ENCODE measurements around the gene POLD4.

The POLD4 gene

GRCh38 chr11:67371911-67372320, 18.6 kb upstream of the POLD4 start:
- in situ Hi-C loops (cut with MboI; ENCODE audit: low sequenced_read_pairs), result no loop called here

- in situ Hi-C loops (cut with MboI; ENCODE audit: low sequenced_read_pairs), result no loop called here
These were observed 18.0 kb upstream of the POLD4 start for GRCh38 chr11:67371189-67371910.

DNA sequence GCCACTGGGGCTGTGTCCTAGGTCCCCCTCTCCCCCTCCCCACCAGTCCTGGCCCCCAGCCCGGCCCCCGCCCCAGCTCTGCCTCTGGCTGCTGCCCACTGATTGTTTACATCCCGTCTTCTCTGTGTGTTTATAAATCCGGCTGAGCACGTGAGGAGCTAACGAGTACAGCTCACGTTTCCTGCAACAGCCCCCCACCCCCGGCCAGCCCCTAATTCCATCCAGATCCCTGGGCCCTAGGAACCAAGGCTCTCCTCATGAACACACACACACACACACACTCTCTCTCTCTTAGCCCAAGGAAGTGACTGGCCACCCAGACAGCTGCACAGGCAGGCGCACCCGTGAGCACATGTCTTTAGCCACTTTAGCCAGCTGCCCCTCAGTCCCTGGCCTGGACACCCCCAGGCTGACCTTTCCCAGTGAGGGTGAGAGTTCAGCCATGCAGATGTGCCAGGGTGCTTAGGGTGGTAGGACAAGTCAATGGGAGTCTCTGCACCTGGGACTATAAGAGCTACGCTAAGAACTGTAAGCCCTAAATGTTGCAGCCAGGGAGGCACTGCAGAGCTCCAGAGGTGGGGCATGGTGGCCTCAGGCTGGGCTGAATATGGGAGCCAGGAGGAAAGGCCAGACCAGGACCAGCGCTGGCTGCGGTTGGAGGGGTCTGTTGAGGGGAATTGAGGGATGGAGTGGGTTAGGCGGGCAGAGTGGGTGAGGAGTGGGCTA, 17.2 kb upstream of the POLD4 start:
- in situ Hi-C loops (cut with MboI; ENCODE audit: low sequenced_read_pairs), result no loop called here

GRCh38 chr11:67369801-67370284, 16.5 kb upstream of the POLD4 start:
- in situ Hi-C loops (cut with MboI; ENCODE audit: low sequenced_read_pairs), result no loop called here

DNA sequence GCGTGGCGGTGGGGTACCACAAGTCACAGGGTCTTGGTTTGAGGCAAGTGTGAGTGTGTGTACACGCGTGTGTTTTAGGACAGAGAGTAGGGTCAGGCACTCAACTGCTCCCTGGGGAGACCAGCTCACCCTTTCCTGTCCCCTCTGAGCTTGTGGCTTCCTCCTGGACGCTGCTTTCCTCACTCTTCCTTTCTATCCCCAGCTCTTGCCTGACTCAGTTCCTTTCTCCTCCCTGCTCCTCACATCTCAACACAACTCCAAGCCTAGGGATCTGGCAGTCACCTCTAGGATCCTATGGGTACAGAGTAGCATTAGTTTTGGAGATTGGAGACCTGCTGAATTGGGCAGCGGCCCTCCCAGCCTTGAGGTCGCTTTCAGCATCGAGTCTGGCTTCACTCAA, 15.9 kb upstream of the POLD4 start:
- in situ Hi-C loops (cut with MboI; ENCODE audit: low sequenced_read_pairs), result no loop called here

DNA sequence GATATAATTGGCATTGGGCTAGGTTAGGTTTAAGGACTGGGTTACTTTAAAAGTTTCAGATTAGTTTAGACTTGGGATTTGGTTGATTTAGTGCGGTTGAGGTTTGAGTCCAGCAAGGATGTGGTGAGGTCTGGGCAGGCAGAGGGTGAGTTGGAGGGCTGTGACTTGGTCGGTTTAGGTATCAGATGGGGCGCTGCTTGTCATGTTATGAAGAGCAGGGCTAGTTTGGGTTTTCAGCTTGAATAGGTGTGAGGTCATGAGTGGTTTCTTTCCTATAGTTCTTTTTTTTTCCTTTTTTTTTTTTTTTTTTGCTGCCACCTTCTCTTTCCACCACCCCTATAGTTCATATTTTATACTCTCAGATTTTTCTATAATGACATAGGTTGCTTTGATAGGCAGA, 15.3 kb upstream of the POLD4 start:
- in situ Hi-C loops (cut with MboI; ENCODE audit: low sequenced_read_pairs), result no loop called here

- in situ Hi-C loops (cut with MboI; ENCODE audit: low sequenced_read_pairs), result no loop called here
These were observed 14.4 kb upstream of the POLD4 start for GRCh38 chr11:67367761-67368227.

GRCh38 chr11:67366961-67367760, 13.8 kb upstream of the POLD4 start:
- in situ Hi-C loops (cut with MboI; ENCODE audit: low sequenced_read_pairs), result no loop called here

- in situ Hi-C loops (cut with MboI; ENCODE audit: low sequenced_read_pairs), result no loop called here
These were observed 13.2 kb upstream of the POLD4 start for GRCh38 chr11:67366546-67366945.

- in situ Hi-C loops (cut with MboI; ENCODE audit: low sequenced_read_pairs), result no loop called here
These were observed 12.5 kb upstream of the POLD4 start for GRCh38 chr11:67365736-67366444.

DNA sequence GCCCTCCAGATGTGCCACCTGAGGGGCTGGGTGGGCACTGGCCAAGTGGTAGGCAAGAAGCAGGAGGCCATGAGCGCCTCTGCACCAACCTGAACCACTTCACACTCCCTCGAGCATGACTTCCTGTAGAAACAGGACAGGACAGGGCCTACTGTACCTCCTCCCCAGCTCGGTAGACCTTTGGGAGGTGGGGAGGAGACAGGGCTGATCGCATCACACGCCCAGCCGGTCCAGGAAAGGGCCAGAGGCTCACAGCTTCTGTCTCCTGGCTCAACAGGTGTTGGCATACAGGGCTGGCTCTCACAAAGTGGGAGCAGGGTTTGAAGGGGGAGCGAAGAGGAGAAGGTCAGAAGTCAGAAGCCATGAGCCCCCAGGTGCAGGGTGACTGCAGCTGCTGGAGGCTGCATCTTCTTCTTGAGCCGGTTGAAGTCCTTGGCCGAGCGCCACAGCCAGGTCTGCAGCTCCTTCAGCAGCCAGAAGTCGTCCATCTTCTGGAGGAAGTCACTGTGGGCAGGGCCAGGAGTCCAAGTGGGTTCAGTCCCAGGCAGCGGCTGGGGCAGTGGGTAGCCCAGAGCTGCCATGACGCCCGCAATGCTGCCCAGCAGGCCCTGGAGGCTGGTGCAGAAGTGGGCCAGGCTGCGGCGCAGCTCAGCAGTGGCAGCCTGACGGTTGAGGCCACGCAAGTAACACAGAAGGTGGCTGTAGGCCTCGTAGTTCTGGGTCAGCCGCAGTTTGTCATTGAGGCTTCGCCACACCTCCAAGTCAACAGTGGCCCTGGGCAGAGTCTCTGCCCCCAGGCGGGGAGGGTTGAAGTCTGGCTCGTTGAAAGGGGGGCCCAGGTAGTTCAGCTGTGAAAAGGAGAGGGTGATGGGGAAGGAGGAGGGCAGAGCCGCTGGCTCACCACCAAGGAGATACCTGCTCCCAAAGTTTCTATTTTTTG, 11.7 kb upstream of the POLD4 start:
- in situ Hi-C loops (cut with MboI; ENCODE audit: low sequenced_read_pairs), result no loop called here

- in situ Hi-C loops (cut with MboI; ENCODE audit: low sequenced_read_pairs), result no loop called here
These were observed 10.8 kb upstream of the POLD4 start for GRCh38 chr11:67364169-67364568.

DNA sequence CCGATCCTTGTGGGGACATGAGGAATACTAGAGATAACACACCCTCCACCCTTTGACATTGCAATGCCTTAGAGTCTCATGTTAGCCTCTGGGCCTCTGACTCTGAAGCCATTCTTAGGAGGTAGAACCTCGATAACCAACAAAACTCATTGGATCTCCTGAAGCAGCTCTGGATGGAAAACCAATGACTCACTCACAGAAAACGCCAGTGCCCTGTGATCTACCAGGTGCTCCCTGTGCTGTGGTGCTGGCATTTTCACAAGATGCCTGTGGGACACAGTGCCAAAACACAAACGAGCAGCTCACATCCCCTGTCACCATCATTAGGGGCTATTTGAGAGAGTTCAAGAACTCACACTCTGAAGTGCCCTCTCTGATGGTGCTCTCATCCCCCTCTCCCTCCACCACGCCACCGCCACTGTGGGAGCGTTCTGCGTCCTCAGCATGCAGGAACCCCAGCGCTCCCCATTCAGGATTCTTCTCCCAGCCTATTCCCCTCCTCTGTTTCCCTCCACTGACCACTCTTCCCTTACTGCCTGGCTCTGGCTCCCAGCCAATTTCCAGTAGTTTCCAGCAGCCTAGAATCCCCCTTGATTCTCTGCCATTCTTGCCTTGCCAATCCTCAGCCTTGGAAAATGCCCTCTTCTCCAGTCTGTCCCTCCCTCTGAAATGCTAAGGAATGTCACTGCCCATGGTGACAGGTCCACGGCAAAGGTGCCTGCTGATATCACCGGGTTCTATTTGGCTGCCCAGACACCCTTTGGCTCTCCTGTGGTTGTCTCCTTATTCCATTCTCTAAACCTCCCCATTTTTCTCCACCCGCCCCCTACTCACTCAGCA, 4.7 kb upstream of the POLD4 start:
- in situ Hi-C loops (cut with MboI; ENCODE audit: low sequenced_read_pairs), result no loop called here

GRCh38 chr11:67356864-67357561, 3.7 kb upstream of the POLD4 start:
- in situ Hi-C loops (cut with MboI; ENCODE audit: low sequenced_read_pairs), result no loop called here

GRCh38 chr11:67356387-67356863, 3.1 kb upstream of the POLD4 start:
- in situ Hi-C loops (cut with MboI; ENCODE audit: low sequenced_read_pairs), result no loop called here

DNA sequence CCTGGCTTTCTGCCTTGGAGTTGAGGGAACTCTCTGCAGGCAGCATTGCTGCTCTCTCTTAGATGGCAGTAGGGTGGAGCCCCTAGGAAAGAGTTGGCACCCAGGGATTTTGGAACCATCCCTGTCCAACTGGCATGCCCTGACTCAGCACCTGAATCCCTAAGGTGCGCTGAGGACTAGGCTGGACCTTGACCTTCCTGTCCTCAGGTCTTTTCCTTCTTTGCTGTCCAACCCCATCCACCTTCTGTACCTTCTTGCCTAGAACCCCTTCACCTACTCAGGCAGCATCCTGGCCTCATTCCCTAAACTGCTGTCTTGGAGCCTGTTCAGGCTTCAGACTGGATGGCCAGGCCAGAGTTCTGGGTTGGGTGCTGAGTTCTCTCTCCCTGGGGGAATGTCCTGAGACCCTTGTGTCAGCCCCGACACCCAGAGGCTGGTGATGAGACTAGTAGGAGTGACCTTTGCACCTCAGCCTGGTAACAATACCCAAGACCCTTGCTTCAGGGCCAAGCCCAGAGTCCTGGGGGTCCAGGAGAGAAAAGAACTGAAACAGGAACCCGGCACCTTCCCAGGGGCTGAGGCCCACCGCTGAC, 2.5 kb upstream of the POLD4 start:
- in situ Hi-C loops (cut with MboI; ENCODE audit: low sequenced_read_pairs), result no loop called here

- in situ Hi-C loops (cut with MboI; ENCODE audit: low sequenced_read_pairs), result no loop called here
These were observed 1.9 kb upstream of the POLD4 start for GRCh38 chr11:67355023-67355793.
